Panc1 (cell line): Measurements from ENCODE around the gene RXFP2.

Experiments used
- CTCF ChIP-seq: fragments of 450-650 bp; IDR thresholded peaks from 2 replicates; pipeline ENCODE4 v1.5.1; 2017; ENCODE audit warnings: mild to moderate bottlenecking
- POLR2AphosphoS5 ChIP-seq: IDR thresholded peaks from 2 replicates; pipeline ENCODE4 v1.6.1; 2012; ENCODE audit warnings: mild to moderate bottlenecking, low read depth, low read length, moderate library complexity
- REST ChIP-seq, 2 experiments: IDR thresholded peaks; 2 replicates each; pipeline ENCODE4 v1.6.1; 2011 to 2012; ENCODE audit warnings: low read depth in 2 of 2, control low read depth in 1 of 2, low read length in 1 of 2, mild to moderate bottlenecking in 1 of 2, moderate library complexity in 1 of 2; ENCODE audit not compliant: insufficient read depth in 1 of 2
- SIN3A ChIP-seq: IDR thresholded peaks from 2 replicates; pipeline ENCODE4 v1.6.1; 2012; ENCODE audit warnings: low read depth, mild to moderate bottlenecking, low read length, moderate library complexity, borderline replicate concordance; ENCODE audit not compliant: insufficient read depth

GRCh38 chr13:31846182-31846938 lies 107.0 kb downstream of the RXFP2 start:
- TF ChIP-seq CTCF (no peak), REST (IDR thresholded peaks at IDR 0.05; ENCODE audit: insufficient read depth in 1 of 2, low read depth in 2 of 2, low read length in 1 of 2) (no peak), POLR2AphosphoS5 (no peak), SIN3A (no peak)
